Amniotic epithelial cell (primary cell): Measurements from ENCODE around the gene COL8A2.
A peak's percentile ranks its signal among the peaks of the same experiment; 100 is the strongest.

ENCODE experiments used
- DNase-seq: peaks from one replicate; pipeline ENCODE4 v3.0.0-alpha.2; 2010; ENCODE audit warnings: low read depth

COL8A2 gene

DNA sequence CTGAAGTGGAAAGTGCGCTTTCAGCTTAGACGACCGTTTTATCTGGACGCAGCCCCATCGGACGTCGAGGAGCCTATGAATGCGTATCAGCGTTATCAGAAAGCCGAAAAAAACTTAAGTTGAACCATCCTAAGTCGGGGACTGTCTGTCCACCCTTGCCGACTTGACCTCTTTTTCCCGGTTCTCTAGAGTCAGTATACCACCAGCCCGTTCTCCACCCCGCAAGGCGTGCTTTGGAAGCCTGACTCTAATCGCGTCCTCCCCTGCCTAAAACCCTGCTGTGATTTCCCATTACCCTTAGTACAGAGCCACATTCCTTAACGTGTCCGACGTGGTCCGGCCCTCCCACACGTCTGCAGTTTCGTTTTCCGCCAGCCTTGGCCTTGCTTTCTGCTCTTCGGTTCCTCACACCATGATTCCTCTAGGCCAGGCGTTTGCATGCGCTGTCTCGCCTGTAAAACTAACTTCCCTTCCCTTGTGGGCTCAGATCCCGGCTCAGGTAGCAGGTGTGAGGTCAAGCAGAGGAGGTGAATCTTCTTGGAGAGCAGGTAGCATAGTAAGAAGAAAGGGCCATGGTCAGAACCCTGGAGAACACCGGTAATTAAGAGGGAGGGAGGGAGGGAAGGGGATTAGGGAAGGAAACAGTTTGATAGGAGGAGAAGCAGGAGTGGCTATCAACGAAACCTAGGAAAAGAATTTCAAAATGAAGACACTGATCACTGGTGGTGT lies 35.5 kb downstream of the COL8A2 start:
- peak; percentile 71 for DNase-seq

DNA sequence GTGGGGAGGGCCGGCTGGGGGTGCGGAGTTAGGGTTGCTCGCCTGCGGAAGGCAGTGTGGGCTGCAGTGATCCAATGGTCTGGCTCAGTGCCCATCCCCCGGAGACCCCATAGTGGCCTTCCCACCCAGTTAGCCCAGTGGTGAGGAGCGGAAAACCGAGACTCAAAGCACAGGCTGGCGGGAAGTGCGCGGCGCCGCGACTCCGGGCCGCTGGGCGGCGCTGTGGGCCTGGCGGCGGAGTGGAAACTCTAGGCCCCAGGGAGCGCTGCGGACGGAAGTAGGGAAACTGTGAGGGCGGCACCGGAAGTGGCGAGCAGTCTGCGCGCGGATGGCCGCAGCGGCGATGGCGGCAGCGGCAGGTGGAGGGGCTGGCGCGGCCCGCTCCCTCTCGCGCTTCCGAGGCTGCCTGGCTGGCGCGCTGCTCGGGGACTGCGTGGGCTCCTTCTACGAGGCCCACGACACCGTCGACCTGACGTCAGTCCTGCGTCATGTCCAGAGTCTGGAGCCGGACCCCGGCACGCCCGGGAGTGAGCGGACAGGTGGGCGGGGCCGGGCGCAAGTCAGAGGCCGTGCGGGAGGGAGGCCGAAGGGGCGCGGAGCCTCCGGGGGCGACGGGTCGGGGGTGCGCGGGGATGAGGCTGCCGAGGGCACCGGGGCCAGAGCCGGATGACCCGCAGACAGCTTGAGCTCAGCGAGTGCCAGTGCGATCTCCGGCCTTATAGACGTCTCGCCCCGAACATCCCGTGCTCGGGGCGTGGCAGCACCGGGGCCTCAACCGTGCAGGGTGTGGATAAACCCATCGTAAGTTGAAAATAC lies 36.2 kb downstream of the COL8A2 start, which contains the start of gene ADPRS:
ADPRS (plus strand) TSS at position 316 of the 816 bp plus-strand sequence; CDS start at position 329, 13 bp downstream.
- DNase-seq = peak; percentile 87

DNA sequence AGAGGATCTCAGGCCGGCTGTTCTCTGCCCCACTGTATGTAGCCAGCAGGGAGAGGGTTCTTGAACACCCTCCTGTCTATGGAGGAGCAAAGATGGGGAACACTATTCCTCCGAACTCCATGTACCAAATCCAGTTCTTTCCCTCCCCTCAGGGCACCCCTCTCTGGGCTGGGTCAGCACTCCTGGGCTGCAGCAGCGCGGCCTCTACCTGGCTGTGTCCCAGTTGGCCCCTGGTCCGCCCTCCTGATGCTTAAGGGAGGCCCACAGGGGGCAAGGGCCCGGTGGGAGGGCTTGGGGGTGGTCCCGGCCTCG lies 36.8 kb downstream of the COL8A2 start:
- DNase-seq = no peak

DNA sequence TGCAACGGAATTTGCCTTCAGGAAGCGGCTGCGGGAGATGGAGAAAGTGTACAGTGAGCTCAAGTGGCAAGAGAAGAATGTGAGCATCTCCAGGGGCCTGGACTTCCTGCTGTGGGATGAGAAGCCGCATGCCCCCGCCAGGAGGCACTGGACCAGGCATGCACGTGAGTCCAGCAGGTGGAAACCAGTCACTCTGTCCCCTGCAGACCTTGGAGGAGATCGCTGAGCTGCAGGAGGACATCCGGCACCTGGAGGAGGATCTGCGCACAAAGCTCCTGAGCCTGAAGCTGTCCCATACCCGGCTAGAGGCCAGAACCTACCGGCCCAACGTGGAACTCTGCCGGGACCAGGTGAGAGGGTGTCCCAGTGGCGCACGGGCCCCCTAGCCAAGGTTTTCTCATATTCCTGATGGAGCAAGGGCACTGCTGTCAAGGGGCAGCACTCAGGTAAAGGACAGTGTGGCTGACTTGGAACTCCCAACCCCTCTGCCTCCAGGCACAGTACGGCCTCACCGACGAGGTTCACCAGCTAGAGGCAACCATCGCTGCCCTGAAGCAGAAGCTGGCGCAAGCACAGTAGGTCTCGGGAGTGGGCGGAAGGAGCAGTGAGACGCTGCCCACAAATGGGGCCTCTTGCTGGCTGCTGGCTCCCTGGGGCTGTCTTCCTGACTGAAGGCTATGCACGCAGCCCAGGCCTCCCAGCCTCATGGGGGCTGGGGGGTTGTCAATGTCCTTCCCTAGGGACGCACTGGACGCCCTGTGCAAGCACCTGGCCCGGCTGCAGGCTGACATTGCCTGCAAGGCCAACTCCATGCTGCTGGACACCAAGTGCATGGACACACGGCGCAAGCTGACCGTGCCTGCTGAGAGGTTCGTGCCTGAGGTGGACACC lies 37.5 kb downstream of the COL8A2 start:
- no peak for DNase-seq

DNA sequence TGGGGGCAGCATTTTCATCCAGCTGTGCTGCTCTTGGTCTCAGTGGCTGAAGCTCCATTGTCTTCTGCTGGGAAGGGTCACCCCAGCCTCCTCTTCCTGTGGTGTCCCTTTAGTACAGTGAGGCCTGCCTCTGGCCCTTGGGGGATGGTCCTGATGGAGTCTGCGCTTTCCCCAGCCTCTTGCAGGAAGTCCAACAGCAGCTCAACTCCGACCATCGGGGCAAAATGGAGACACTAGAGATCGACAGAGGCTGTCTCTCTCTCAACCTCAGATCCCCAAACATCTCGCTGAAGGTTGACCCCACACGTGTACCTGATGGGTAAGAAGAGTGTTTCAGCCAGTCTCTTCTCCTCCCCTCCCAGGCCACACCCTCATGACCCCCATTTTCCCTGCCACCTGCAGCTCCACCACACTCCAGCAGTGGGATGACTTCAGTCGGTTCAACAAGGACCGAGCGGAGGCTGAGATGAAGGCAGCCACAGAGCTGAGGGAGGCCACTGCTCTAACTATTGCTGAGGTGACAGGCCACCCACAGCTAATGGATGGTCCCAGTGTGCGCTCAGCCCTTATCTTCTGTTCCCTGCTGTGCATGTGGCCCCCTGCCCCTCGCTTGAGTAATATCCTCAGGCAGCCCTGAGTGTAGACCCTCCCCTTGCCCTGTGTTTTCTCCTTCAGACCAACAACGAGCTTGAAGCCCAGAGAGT lies 38.3 kb downstream of the COL8A2 start:
- DNase-seq = no peak

DNA sequence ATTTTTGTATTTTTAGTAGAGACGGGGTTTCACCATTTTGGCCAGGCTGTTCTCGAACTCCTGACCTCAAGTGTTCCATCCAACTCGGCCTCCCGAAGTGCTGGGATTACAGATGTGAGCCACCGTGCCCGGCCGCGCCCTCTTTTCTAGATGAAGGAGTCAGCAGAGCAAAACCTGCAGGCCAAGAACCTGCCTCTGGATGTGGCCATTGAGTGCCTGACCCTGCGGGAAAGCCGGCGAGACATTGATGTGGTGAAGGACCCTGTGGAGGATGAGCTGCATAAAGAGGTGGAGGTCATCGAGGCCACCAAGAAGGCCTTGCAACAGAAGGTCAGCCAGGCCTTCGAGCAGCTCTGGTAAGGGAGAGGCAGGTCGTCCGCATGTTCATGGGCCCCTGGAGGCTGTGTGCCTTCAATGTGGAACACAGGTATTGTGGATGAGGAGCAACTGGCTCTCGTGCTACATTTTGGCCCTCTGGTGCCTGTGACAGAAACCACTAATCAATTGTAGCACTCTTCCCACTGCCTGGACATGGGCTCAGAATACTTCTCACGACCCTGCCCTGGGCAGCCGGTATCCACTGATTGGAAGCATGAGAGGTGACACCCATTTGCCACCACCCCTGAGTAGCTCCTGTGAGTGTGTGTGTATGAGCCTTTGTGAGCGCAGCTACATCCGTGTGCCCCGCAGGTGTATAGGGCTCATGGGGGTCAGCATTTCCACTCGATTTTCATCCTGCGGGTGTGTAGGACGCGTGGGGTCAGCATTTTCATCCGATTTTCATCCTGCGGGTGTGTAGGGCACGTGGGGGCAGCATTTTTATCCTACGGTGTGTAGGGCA lies 39.1 kb downstream of the COL8A2 start:
- no peak for DNase-seq

DNA sequence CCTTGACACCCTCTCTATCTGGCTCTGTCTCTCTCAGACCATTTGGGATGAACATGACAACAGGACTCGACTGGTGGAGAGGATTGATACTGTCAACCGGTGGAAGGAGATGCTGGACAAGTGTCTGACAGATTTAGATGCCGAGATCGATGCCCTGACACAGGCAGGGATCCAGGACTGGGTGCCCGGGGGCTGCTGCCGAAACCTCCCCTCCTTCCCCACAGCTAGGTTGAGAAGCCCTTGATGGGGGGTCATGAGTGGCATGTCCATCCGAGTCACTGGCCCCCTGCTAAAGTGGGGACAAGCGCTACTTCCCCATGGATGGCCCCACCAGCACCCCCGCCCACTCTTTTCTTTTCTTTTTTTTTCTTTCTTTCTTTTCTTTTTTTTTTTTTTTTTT lies 39.9 kb downstream of the COL8A2 start:
- no peak for DNase-seq

- no peak for DNase-seq
Measured at GRCh38 chr1:36084497-36085115, 40.4 kb downstream of the COL8A2 start.

GRCh38 chr1:36083635-36084496 lies 41.2 kb downstream of the COL8A2 start, which contains the start of gene TEKT2:
Gene TEKT2, plus strand, starts transcription at chr1:36084094. Its CDS starts 828 bp downstream, at chr1:36084922.
- DNase-seq = peak; percentile 28

DNA sequence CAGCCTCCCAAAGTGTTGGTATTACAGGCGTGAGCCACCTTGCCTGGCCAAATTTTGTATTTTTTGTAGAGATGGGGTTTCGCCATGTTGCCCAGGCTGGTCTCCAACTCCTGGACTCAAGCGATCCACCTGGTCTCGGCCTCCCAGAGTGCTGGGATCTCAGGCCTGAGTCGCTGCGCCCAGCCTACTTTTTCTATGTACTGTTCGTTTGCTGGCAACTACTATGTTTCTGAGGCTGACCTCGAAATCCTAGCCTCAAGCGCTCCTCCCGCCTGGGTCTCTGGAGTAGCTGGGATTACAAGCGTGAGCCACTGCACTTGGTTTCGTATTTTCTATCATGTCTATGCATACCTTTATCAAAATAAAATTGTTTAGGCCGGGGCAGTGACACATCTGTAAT lies 41.8 kb downstream of the COL8A2 start:
- DNase-seq = no peak

DNA sequence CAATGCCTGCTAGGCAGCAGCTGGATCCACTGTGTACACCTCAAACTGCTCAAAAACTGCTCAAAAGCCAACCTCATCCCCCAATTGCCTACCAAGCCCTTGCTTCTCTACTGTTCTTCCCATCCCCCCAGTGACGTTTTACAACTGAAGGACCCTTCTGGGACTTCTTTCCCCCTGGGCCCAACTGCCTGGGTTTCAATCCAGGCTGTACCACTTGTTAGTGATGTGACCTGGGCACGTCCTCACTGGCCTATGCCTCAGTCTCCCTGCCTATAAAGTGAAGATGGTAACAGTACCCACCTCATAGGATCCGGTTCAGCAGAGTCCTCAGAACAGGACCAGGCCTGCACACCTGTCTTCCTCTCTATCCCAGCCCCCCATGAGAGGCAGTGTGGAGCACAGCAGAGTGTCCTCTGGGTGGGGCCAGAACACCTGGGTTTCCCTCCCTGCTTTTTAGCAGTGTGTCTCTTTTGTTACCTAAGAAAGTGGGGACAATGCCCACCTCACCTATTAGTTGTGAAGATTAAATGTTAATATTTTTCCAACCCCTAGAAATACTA lies 43.0 kb downstream of the COL8A2 start:
- no peak for DNase-seq

DNA sequence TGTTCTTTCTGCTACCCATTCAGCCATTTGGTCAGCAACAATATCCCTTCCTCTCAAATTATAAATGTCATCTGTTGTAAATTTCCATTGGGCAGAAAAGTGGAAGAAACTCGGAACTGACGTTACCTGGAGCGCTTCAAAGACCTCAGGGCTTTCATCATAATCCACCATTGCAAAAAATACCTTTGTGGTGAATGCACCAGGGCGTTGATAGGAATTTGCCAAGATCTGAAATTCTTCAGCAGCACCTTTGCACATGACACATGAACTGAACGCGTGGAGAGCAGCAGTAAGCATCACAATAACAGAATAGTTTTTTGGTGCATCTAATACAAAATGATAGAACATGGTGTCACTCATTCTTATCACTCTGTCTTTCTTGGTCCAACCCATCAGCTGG lies 44.2 kb downstream of the COL8A2 start:
- no peak for DNase-seq

- DNase-seq = no peak
Measured at GRCh38 chr1:36080236-36080635, 44.8 kb downstream of the COL8A2 start.

- peak; percentile 27 for DNase-seq
Measured at GRCh38 chr1:36076979-36077573, 47.9 kb downstream of the COL8A2 start.

GRCh38 chr1:36070349-36070748 lies 54.7 kb downstream of the COL8A2 start:
- no peak for DNase-seq

- DNase-seq = no peak
Measured at GRCh38 chr1:36068866-36069265, 56.2 kb downstream of the COL8A2 start.

DNA sequence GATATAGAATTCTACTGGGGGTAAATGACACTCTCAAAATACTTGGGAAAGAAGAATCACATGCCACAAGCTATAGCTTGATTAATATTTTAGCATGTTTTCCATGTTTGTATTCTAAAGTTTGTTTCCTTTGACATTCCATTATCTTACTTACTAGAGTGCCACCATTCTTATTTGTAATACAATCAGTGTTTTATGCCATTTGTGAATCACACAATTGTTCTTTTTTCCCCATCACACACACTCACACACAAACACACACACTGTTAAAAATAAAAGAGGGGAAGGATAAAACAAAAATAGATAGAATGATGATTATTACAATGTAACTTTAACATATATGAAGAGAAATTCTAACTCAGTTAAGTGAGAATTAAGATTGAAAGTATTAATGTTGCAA lies 57.2 kb downstream of the COL8A2 start:
- no peak for DNase-seq

DNA sequence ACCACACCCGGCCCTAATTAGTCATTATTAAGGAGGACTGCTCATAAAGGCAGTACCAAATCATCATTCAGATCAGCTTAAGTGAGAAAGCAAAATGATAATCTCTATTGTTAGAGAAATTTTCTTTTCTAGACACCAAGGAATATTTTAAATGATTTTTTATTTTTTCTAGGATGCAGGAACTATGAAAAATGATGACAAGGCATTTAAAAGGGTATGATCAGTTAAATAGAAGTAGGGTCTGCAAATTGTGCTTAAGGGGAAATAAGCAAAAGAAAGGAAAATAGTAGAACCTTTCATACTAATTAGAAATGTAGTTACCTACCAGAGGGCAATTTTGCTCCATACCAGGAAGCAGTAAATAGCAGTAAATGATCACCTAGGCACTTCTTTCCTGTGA lies 62.7 kb downstream of the COL8A2 start:
- DNase-seq = no peak

- no peak for DNase-seq
Measured at GRCh38 chr1:36055706-36056105, 69.3 kb downstream of the COL8A2 start.
